Neural progenitor cell (in vitro differentiated cells): Measurements from ENCODE around the gene GON4L. TPM values are rescaled to one million over a fixed set of nuclear protein-coding genes. Genes with fewer than 3 reads are reported as not detected.
"Not testable (repeated sequence)": the region's sequence is repeated elsewhere in the genome, so short reads cannot be mapped to it uniquely, and the experiment has no call there.

ENCODE experiments used
- DNase-seq: peaks from one replicate; pipeline ENCODE4 v3.0.0-alpha.2; 2016; ENCODE audit warnings: low spot score
- H2AFZ ChIP-seq: fragments of 200-600 bp; sonication (generic); replicated peaks from 2 replicates; pipeline ENCODE4 v1.6.1; 2016; ENCODE audit warnings: antibody characterized with exemption
- H3F3A ChIP-seq: fragments of 200-600 bp; sonication (generic); 2 replicates; pipeline ENCODE4 v1.6.1; 2016; ENCODE audit warnings: antibody characterized with exemption, low read depth
- H3K27ac ChIP-seq: fragments of 200-600 bp; sonication (generic); 2 replicates; pipeline ENCODE4 v1.5.1; 2016; ENCODE audit warnings: mild to moderate bottlenecking
- H3K27me3 ChIP-seq: fragments of 200-600 bp; sonication (generic); 2 replicates; pipeline ENCODE4 v1.6.1; 2016; ENCODE audit warnings: mild to moderate bottlenecking, moderate library complexity
- H3K36me3 ChIP-seq: fragments of 200-600 bp; sonication (generic); 2 replicates; pipeline ENCODE4 v1.5.1; 2016
- H3K4me1 ChIP-seq: fragments of 200-600 bp; sonication (generic); 2 replicates; pipeline ENCODE4 v1.6.1; 2016; ENCODE audit warnings: mixed run types
- H3K4me2 ChIP-seq: fragments of 200-600 bp; sonication (generic); 2 replicates; pipeline ENCODE4 v1.6.1; 2016
- H3K4me3 ChIP-seq: fragments of 200-600 bp; sonication (generic); 2 replicates; pipeline ENCODE4 v1.5.1; 2016
- H3K79me2 ChIP-seq: fragments of 200-600 bp; sonication (generic); 2 replicates; pipeline ENCODE4 v1.6.1; 2016; ENCODE audit warnings: low read depth
- H3K9ac ChIP-seq: fragments of 200-600 bp; sonication (generic); 2 replicates; pipeline ENCODE4 v1.6.1; 2016
- H3K9me3 ChIP-seq: fragments of 200-600 bp; sonication (generic); 2 replicates; pipeline ENCODE4 v1.5.1; 2016; ENCODE audit warnings: low read depth
- H4K20me1 ChIP-seq: fragments of 200-600 bp; sonication (generic); 2 replicates; pipeline ENCODE4 v1.6.1; 2016; ENCODE audit warnings: low read depth
- H3K27ac Mint-ChIP-seq: 3 replicates; pipeline ENCODE4 v1.8.0; 2021; ENCODE audit warnings: mixed read lengths
- H3K27me3 Mint-ChIP-seq: 2 replicates; pipeline ENCODE4 v1.8.0; 2022; ENCODE audit warnings: low read depth, mild to moderate bottlenecking, inconsistent platforms, moderate library complexity, mixed read lengths; ENCODE audit not compliant: insufficient read depth
- H3K36me3 Mint-ChIP-seq: 3 replicates; pipeline ENCODE4 v1.8.0; 2021; ENCODE audit warnings: mixed read lengths
- H3K4me1 Mint-ChIP-seq: 3 replicates; pipeline ENCODE4 v1.8.0; 2021; ENCODE audit warnings: mixed read lengths
- H3K4me3 Mint-ChIP-seq: 3 replicates; pipeline ENCODE4 v1.8.0; 2021; ENCODE audit warnings: mild to moderate bottlenecking, moderate library complexity, mixed read lengths
- H3K9me3 Mint-ChIP-seq: 3 replicates; pipeline ENCODE4 v1.8.0; 2020; ENCODE audit warnings: mixed read lengths
- CTCF ChIP-seq: fragments of 200-600 bp; sonication (generic); IDR thresholded peaks from 2 replicates; pipeline ENCODE4 v1.5.1; 2017; ENCODE audit warnings: antibody characterized with exemption, mild to moderate bottlenecking
- EZH2 ChIP-seq: fragments of 200-600 bp; sonication (generic); IDR thresholded peaks from 2 replicates; pipeline ENCODE4 v1.6.1; 2017; ENCODE audit warnings: antibody characterized with exemption, mild to moderate bottlenecking, moderate library complexity
- EZH2phosphoT487 ChIP-seq: fragments of 200-600 bp; sonication (generic); IDR thresholded peaks from 2 replicates; pipeline ENCODE4 v1.6.1; 2017; ENCODE audit warnings: antibody characterized with exemption
- small RNA-seq: library from RNA; depleted of rRNA; stranded (forward); fragments of <200 nt; gene quantifications from one replicate; pipeline ENCODE3, GENCODE V24; 2015
- total RNA-seq: library from RNA; depleted of rRNA; stranded (reverse); fragments of >200 nt; gene quantifications from 2 replicates; pipeline ENCODE4 v1.2.3, GENCODE V29; 2015; ENCODE audit warnings: low replicate concordance

GON4L gene
- total RNA-seq, 1 donor from 2014 or later, result 31.4 TPM

GRCh38 chr1:155703216-155703615, 153.8 kb downstream of the GON4L start:
- no peak overlapping the region for H3K4me2 ChIP-seq
- H4K20me1 ChIP-seq, result no peaks in the 10 kb centered on the region
- no peaks in the 10 kb centered on the region for H3F3A ChIP-seq
- peaks cover 6% of the 10 kb centered on the region for H3K9me3 ChIP-seq
- no peak overlapping the region for H3K27ac Mint-ChIP-seq
- H3K4me1 Mint-ChIP-seq, result no peaks in the 10 kb centered on the region
- H3K4me3 Mint-ChIP-seq, result no peak overlapping the region
- no peak overlapping the region for H3K4me3 ChIP-seq
- no peak for DNase-seq
- no peaks in the 10 kb centered on the region for H3K4me1 ChIP-seq
- H3K79me2 ChIP-seq, result peaks cover 80% of the 10 kb centered on the region
- TF ChIP-seq EZH2phosphoT487 (no peak), CTCF (no peak), EZH2 (no peak)
- no peaks in the 10 kb centered on the region for H3K36me3 ChIP-seq
- no peaks in the 10 kb centered on the region for H3K27me3 ChIP-seq
- peaks cover 19% of the 10 kb centered on the region for H3K9me3 Mint-ChIP-seq
- H3K36me3 Mint-ChIP-seq, result peaks cover 17% of the 10 kb centered on the region
- H2AFZ ChIP-seq, result no peak overlapping the region
- no peak overlapping the region for H3K27ac ChIP-seq
- peaks cover 8% of the 10 kb centered on the region for H3K27me3 Mint-ChIP-seq
- H3K9ac ChIP-seq, result no peak overlapping the region

- not testable (repeated sequence) for H3F3A ChIP-seq, H3K4me1 ChIP-seq, H3K4me3 Mint-ChIP-seq, H3K9me3 ChIP-seq, H3K4me2 ChIP-seq, H3K27me3 Mint-ChIP-seq, H2AFZ ChIP-seq, H3K27ac ChIP-seq, H4K20me1 ChIP-seq, DNase-seq, H3K36me3 ChIP-seq, H3K27me3 ChIP-seq, H3K4me3 ChIP-seq, H3K9ac ChIP-seq, H3K27ac Mint-ChIP-seq, H3K4me1 Mint-ChIP-seq
- H3K9me3 Mint-ChIP-seq, result peaks cover 21% of the 10 kb centered on the region
- peaks cover 84% of the 10 kb centered on the region for H3K79me2 ChIP-seq
- peaks cover 18% of the 10 kb centered on the region for H3K36me3 Mint-ChIP-seq
Observed at GRCh38 chr1:155701675-155702074, 155.3 kb downstream of the GON4L start.

Small RNA genes within 50 kb of the gene (small RNA-seq; reads per million reads assigned to genes)
- gene RF00015, result not detected

Other genes with a start within 250 kb of the GON4L start
- gene MSTO1, start 247.0 kb downstream of the GON4L start, total RNA-seq, result 36.6 and 45.9 TPM in 2 replicates
- 42.7 and 44.8 TPM in 2 replicates for gene YY1AP1, start 168.4 kb downstream of the GON4L start, total RNA-seq
- 70.9 and 112 TPM in 2 replicates for gene DAP3, start 168.1 kb downstream of the GON4L start, total RNA-seq
- gene SYT11, start 2.4 kb upstream of the GON4L start, total RNA-seq, result 6.3 TPM in 2 replicates
- gene RIT1, start 54.1 kb upstream of the GON4L start, total RNA-seq, result 41.5 and 51.3 TPM in 2 replicates
- 91.5 and 91.9 TPM in 2 replicates for gene KHDC4, start 77.2 kb upstream of the GON4L start, total RNA-seq
- gene RXFP4, start 84.4 kb upstream of the GON4L start, total RNA-seq, result not detected in 2 replicates
- 79.7 and 108 TPM in 2 replicates for gene ARHGEF2, start 121.3 kb upstream of the GON4L start, total RNA-seq
- 293 and 314 TPM in 2 replicates for gene SSR2, start 163.7 kb upstream of the GON4L start, total RNA-seq
- gene UBQLN4, start 196.6 kb upstream of the GON4L start, total RNA-seq, result 43.7 and 64.9 TPM in 2 replicates
- 29.4 and 50.6 TPM in 2 replicates for gene LAMTOR2, start 197.6 kb upstream of the GON4L start, total RNA-seq
- gene RAB25, start 203.9 kb upstream of the GON4L start, total RNA-seq, result 2.4 and 7.7 TPM in 2 replicates
- gene MEX3A, start 225.3 kb upstream of the GON4L start, total RNA-seq, result 32.2 and 62.6 TPM in 2 replicates